ENCODE results near the gene PPP1R3C. TPM values are rescaled to one million over a fixed set of nuclear protein-coding genes. Genes with fewer than 3 reads are reported as not detected.

PPP1R3C gene
- total RNA-seq, 3 donors from 2014 or later: 9.4 to 48.1 (median 14.4) TPM

DNA sequence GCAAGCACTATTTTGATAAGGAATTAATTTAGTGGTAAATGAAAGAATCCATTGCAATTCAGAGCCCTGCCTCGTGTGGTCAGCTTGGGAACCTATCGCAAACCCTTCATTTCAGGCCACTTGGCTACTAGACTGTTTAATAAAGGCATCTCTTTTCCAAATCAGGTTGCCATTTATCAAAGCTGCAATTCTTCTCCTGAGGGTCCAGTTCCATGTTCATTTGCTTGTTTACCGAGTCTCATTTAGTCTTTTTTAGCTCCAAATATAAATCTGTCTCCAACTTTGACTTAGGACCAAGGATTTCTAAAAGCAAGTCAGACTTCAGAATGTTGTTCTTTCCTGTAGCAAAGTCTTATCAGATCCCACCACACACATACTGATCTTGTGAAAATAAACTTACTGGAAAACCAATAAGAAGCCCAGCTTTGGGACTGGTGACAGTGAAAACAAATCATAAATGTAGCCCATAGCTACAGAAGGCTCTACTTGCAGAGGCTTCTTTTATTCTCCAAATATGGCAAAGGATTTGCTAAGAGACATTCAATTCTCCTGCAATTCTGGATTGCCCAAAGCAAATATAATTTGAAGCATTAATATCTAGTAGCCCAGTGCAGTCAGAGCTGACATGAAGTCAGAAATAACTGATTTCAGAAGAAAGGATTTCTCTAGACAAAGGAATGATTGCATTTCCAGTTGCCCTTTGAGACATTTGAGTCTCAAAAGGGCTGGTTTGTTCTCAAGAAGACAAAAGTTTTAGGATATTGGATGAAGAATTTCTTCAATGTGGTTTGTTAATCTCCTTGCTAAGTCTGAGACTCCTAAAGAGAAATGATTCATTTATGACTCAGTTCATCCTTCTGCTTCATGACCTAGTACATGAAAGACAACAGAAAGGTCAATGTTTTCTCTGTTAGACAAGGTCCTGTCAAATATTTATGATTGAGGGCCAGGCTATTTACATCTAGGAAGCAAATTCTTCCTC, 28.0 kb downstream of the PPP1R3C start:
- no peak overlapping the region for H3K27ac ChIP-seq
- peaks cover 3 to 12% of the 10 kb centered on the region in 2 donors for H3K4me1 ChIP-seq

DNA sequence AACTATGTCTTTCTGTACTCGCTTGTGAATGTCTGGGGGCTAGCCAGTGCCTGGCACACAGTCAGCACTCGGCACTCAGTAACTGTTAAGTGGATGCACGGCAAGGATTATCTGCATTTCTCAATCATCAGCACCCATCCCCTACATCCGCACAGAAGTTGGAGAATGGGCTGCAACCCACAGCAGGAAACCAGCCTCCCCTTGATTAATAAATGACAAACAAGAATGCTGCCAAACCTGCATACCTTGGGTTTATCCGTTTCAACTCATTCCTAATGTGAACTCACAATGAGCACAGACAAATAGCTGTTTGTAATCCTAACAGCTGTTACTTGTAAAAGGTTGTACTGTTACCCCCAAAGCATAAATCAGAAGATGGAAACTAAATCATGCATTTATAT, 28.9 kb downstream of the PPP1R3C start:
- intact Hi-C loops (cut with DNase I; ENCODE audit: low total_unique reads): no loop called here
- TF ChIP-seq POLR2A (IDR thresholded peaks at IDR 0.05): no peak
- Histone ChIP-seq H3K36me3 (no peaks in the 10 kb centered on the region), H3K27ac (no peak overlapping the region), H3K4me3 (no peak overlapping the region), H3K4me1 (peaks cover 3 to 8% of the 10 kb centered on the region in 2 donors), H3K9me3 (no peaks in the 10 kb centered on the region), H3K27me3 (no peaks in the 10 kb centered on the region)
- DNase-seq (ENCODE audit: low spot score in 2 of 2): no peak

More for the DNA sequence above, 28.0 kb downstream of the PPP1R3C start:
- H3K9me3 ChIP-seq: no peaks in the 10 kb centered on the region
- H3K27me3 ChIP-seq: no peaks in the 10 kb centered on the region
- intact Hi-C loops (cut with DNase I; ENCODE audit: low total_unique reads): no loop called here
- TF ChIP-seq POLR2AphosphoS5 (IDR thresholded peaks at IDR 0.05) (no peak), POLR2A (IDR thresholded peaks at IDR 0.05) (no peak), CTCF (IDR thresholded peaks at IDR 0.05) (no peak)
- DNase-seq (ENCODE audit: low spot score in 2 of 2): no peak
- no peaks in the 10 kb centered on the region for H3K36me3 ChIP-seq
- H3K4me3 ChIP-seq: no peak overlapping the region

DNA sequence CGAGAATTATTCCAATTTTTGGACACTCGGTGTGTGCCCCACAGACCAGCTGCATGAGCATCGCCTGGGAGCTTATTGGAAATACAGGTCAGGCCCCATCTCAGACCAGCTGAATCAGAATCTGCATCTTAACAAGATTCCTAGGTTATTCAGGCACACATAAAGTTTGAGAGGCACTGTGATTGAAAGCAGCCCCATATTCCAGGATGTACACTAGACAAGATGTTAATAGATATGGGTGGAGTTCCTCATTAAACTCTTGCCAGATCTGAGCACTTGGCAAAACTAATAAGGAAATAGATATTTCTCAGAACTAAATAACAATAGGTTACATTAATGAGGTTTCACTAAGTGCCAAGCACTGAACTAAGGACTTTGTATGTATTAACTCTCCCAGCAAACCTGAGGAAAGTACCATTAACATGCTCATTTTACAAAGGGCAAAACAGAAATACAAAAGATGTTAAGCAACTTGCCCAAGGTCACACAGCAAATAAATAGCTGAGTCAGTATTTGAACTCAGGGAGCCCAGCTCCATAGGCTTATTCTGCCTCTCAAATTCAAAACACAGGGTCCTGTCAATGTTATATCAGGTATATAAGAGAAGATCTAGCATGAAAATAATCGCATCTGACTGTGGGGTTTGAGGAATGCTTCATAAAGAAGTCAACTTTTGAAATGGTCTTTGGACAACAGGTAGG, 29.9 kb downstream of the PPP1R3C start:
- no peak overlapping the region for H3K4me3 ChIP-seq
- DNase-seq (ENCODE audit: low spot score in 2 of 2): no peak
- no peaks in the 10 kb centered on the region for H3K9me3 ChIP-seq
- H3K36me3 ChIP-seq: no peaks in the 10 kb centered on the region
- intact Hi-C loops (cut with DNase I; ENCODE audit: low total_unique reads): no loop called here
- H3K4me1 ChIP-seq: peaks cover under 1 to 8% of the 10 kb centered on the region in 2 donors
- TF ChIP-seq POLR2A (IDR thresholded peaks at IDR 0.05) (no peak), CTCF (IDR thresholded peaks at IDR 0.05) (no peak), POLR2AphosphoS5 (IDR thresholded peaks at IDR 0.05) (no peak)
- no peaks in the 10 kb centered on the region for H3K27me3 ChIP-seq
- H3K27ac ChIP-seq: peak overlapping the region in 1 of 2 donors; percentile 22

- no peak for DNase-seq (ENCODE audit: low spot score in 2 of 2)
- Histone ChIP-seq H3K27me3 (no peaks in the 10 kb centered on the region), H3K4me1 (peaks cover 0 to 8% of the 10 kb centered on the region in 2 donors), H3K4me3 (no peak overlapping the region), H3K27ac (no peak overlapping the region), H3K36me3 (no peaks in the 10 kb centered on the region), H3K9me3 (no peaks in the 10 kb centered on the region)
- TF ChIP-seq CTCF (IDR thresholded peaks at IDR 0.05) (no peak), POLR2A (IDR thresholded peaks at IDR 0.05) (no peak), POLR2AphosphoS5 (IDR thresholded peaks at IDR 0.05) (no peak)
- intact Hi-C loops (cut with DNase I; ENCODE audit: low total_unique reads): no loop called here
These were observed 30.4 kb downstream of the PPP1R3C start for GRCh38 chr10:91602449-91602848.

DNA sequence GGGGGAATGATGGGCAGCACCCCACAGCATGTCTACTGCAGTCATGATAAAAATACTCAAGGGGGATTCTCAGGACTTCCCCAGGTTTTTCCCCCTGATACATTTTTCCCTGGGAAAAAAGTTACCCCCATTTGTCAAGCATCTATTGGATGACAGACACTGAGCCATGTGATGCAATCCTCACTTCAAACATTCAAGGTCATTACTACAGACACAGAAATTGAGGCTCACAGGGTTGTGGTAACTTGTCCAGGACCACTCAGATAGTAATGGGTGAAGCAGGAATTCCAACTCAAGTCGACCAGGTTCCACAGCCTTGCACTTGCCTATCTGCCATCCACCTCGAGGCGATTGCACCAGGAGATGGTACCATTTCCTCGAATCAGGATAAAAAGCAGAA, 31.7 kb downstream of the PPP1R3C start:
- Histone ChIP-seq H3K27ac (no peak overlapping the region), H3K9me3 (no peaks in the 10 kb centered on the region), H3K27me3 (no peaks in the 10 kb centered on the region), H3K4me3 (no peak overlapping the region), H3K36me3 (no peaks in the 10 kb centered on the region), H3K4me1 (peaks cover 0 to 8% of the 10 kb centered on the region in 2 donors)
- intact Hi-C loops (cut with DNase I; ENCODE audit: low total_unique reads): no loop called here
- no peak for DNase-seq (ENCODE audit: low spot score in 2 of 2)
- TF ChIP-seq CTCF (IDR thresholded peaks at IDR 0.05): no peak
- TF ChIP-seq POLR2AphosphoS5 (IDR thresholded peaks at IDR 0.05): no peak
- no peak for TF ChIP-seq POLR2A (IDR thresholded peaks at IDR 0.05)
